HPDE6-E6E7 (cell line): ENCODE measurements around the gene ANAPC10.

Experiments
- DNase-seq: peaks from one replicate; pipeline ENCODE4 v3.0.0; 2011; ENCODE audit warnings: missing footprints; ENCODE audit errors: extremely low spot score

ANAPC10 gene

GRCh38 chr4:145071560-145071959 is 26.4 kb downstream of the ANAPC10 start:
- no peak for DNase-seq

DNA sequence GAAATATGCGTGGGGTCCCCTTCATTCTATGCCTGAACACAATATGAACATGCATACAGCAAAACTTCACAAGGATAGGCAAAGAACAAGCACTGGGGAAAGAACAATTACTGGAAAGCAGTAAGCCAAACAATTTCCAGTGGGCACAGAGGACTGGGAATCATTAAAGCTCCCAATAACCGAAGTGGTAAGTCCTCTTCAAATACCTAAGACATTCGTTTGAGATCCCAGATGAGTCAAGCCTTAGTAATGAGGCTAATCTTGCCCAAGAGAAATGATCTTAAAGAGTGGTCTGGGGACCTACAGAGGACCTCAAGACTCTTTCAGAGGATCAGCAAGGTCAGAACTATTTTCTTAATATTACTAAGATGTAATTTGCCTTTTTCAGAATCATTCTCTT is 28.6 kb downstream of the ANAPC10 start:
- DNase-seq: peak; percentile 5

DNA sequence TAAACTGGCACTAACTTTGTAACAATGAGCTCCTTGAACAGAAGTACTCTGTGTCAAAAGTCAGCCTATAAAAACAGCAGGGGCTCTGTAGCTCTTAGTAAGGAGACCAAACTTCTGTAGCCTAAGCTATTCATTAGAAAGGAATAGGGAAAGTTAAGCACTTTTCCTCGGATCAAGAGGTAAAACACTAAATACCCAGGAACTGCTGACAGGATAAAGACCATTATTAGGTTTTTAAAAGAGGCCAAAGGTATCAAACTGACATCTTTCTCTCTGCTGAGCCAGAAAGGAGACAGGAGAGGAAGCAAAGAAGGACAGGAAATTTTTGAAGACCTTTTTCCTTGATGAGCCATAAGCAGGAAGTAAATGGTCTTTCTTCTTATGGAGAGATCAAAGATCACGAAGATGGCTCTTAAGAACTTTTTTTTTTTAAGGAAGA is 31.9 kb downstream of the ANAPC10 start:
- DNase-seq: no peak

- DNase-seq: peak; percentile 2
These were observed 36.6 kb downstream of the ANAPC10 start for GRCh38 chr4:145061318-145061920.

DNA sequence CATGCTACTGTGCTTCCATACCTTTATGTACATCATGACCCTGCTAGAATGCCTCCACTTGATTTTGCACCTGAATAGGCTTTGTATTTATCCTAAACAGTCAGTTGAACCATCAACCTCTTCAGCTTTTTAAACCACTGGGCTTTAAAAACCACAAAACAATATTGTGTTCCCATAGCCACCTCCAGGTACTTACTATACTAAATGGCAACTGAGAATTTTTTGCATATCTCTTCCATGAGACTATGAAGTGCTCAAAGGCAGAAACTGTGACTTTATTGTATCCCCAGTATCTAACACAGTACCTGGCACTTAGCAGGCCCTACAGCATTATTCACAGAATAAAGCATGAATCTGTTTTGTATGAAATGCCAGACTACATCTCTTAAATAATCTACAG is 39.7 kb downstream of the ANAPC10 start:
- no peak for DNase-seq

DNA sequence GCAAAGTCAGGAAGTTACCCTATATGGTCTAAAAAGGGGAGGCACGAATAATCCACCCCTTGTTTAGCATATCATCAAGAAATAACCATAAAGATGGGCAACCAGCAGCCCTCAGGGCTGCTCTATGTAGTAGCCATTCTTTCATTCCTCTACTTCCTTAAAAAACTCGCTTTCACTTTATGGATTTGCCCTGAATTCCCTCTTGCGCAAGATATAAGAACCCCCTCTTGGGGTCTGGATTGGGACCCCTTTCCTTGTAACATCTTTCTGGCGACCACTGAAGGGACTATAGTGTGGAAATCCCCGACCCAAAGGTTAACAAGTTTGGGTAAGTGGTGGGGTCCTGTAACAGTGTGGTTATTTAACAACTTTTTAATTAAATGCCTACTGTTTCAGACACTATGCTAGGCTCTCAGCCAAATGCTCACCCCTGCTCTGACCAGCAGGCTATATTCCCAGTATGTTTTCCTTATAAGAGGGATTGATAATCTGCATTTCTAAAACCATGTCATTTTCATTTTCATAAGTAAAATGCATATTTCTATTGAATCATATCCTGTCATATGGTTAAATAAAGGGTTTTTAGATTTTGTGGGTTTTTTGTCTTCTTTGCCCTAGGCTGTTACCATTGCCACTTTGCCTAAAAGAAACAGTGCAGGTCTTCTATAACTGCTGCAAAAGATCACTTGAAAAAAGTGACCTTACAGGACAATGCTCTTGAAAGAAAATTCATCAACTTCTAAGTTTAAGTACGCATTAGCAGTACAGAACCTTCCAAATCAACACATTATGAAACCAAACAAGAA is 41.5 kb downstream of the ANAPC10 start:
- DNase-seq: no peak

GRCh38 chr4:145055533-145056257 is 42.3 kb downstream of the ANAPC10 start:
- no peak for DNase-seq

GRCh38 chr4:145049241-145049640 is 48.8 kb downstream of the ANAPC10 start:
- no peak for DNase-seq

DNA sequence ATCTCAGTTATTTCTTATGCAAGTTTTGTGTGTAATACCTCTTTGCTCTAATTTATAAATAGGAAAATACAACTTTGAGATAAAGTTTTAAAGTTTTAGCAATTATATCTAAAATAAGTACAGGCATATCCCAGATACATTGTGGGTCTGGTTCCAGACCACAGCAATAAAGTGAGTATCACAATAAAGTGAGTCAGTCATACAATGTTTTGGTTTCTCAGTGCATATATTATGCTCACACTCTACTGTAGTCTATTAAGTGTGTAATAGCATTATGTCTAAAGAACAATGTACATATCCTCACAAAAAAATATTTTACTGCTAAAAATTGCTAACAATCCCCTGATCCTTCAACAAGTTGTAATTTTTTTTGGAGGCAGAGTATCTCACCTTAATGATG is 49.2 kb downstream of the ANAPC10 start:
- DNase-seq: no peak

GRCh38 chr4:145047151-145047550 is 50.8 kb downstream of the ANAPC10 start:
- DNase-seq: no peak

GRCh38 chr4:145045180-145045579 is 52.8 kb downstream of the ANAPC10 start:
- no peak for DNase-seq

GRCh38 chr4:145044341-145044740 is 53.7 kb downstream of the ANAPC10 start:
- no peak for DNase-seq

DNA sequence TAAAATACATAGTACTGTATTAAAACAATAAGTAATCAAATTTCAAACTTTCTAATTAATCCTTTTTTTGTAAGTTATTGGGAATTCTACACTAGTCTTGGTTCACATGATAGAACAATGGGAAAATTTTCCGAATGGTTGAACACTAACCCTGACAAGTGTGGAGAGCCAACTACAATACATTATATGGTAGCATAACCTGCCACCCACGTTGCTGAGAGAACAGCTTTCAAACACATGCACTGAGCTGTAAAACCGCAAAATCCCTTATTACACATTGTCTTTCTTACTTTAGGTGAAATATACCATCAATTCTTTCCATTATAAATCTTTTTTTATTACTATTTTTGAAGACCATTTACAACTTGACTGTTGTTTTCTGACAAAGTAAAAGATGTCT is 54.7 kb downstream of the ANAPC10 start:
- DNase-seq: no peak

DNA sequence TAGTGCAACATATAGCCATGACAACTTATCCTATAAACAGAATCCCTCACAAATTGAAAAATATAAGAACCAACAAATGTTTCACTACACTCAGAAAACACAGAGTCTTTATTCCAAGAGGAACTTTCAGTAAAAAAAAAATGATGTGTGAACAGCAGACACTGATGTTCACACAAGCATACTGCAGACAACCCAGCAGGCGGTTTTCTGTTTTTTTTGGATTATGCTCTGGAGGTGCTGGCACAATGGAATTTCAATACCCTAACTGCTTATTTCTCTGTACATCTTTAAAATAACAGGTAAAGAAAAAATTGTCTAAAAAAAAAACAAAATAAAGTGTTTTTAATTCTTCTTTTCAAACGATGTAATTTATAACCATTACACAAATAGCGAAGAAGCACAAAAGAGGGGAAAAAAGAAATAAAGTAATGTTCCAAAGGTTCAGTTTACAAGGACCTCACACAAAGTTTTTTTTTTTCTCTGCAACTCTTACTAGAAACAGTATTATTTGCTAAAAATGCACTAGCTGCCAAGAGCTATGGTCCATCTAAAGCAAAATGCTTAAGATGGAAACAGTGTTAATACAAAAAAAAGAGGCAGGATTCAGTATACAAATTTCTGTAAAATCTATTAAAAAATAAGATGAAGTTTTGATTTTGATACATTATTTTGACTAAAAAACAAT is 55.3 kb downstream of the ANAPC10 start:
- DNase-seq: no peak

- no peak for DNase-seq
These were observed 56.6 kb downstream of the ANAPC10 start for GRCh38 chr4:145041378-145041777.

- no peak for DNase-seq
These were observed 62.4 kb downstream of the ANAPC10 start for GRCh38 chr4:145035494-145036136.

GRCh38 chr4:145034727-145035211 is 63.2 kb downstream of the ANAPC10 start:
- peak; percentile 29 for DNase-seq

DNA sequence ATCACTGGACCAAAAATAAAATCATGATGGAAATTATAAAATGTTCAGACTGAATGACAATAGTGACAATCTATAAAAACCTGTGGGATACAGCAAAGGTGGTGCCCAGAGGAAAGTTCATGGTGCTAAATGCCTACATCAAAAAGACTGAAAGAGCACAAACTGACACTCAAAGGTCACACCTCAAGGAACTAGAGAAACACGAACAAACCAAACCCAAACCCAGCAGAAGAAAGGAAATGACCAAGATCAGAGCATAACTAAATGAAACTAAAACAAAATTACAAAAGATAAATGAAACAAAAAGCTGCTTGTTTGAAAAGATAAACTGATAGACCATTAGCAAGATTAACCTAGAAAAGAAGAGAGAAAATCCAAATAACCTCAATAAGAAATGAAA is 78.7 kb downstream of the ANAPC10 start:
- DNase-seq: no peak

- DNase-seq: no peak
These were observed 83.6 kb downstream of the ANAPC10 start for GRCh38 chr4:145014365-145014764.

GRCh38 chr4:145012841-145013240 is 85.2 kb downstream of the ANAPC10 start:
- DNase-seq: no peak

GRCh38 chr4:145011636-145012035 is 86.4 kb downstream of the ANAPC10 start:
- DNase-seq: no peak
